Ammon's horn (tissue), 1 donor: ENCODE results near the gene CCDC78.

Source experiments
- DNase-seq: peaks from one replicate; pipeline ENCODE4 v3.0.0-alpha.2; 2016; ENCODE audit warnings: low spot score

The CCDC78 gene

GRCh38 chr16:726438-727290 is at the start of gene CCDC78, which contains the start of gene HAGHL:
TSS of gene CCDC78 (minus strand) at chr16:726443. CDS start at chr16:726367, 76 bp downstream.
TSS of gene HAGHL (plus strand) at chr16:727106. CDS start at chr16:727510, 404 bp downstream.
- DNase-seq, result peak; percentile 54

- no peak for DNase-seq
These were observed 49.1 kb upstream of the CCDC78 start for GRCh38 chr16:775236-775796.

- DNase-seq, result no peak
These were observed 48.1 kb upstream of the CCDC78 start for GRCh38 chr16:774086-775001.

- DNase-seq, result no peak
These were observed 46.7 kb upstream of the CCDC78 start for GRCh38 chr16:772959-773358.

- no peak for DNase-seq
These were observed 44.2 kb upstream of the CCDC78 start for GRCh38 chr16:770411-770810.

- DNase-seq, result no peak
These were observed 43.7 kb upstream of the CCDC78 start for GRCh38 chr16:769934-770333.

- no peak for DNase-seq
These were observed 43.0 kb upstream of the CCDC78 start for GRCh38 chr16:769184-769784.

GRCh38 chr16:768428-768827 is 42.2 kb upstream of the CCDC78 start:
- no peak for DNase-seq

GRCh38 chr16:767743-768235 is 41.5 kb upstream of the CCDC78 start:
- no peak for DNase-seq

- no peak for DNase-seq
These were observed 40.8 kb upstream of the CCDC78 start for GRCh38 chr16:766820-767640.

- no peak for DNase-seq
These were observed 40.0 kb upstream of the CCDC78 start for GRCh38 chr16:766008-766819.

- DNase-seq, result no peak
These were observed 39.2 kb upstream of the CCDC78 start for GRCh38 chr16:765488-765865.

GRCh38 chr16:764848-765487 is 38.7 kb upstream of the CCDC78 start:
- DNase-seq, result no peak

GRCh38 chr16:764184-764750 is 38.0 kb upstream of the CCDC78 start:
- no peak for DNase-seq

- DNase-seq, result no peak
These were observed 37.3 kb upstream of the CCDC78 start for GRCh38 chr16:763369-764183.

GRCh38 chr16:762595-763268 is 36.5 kb upstream of the CCDC78 start:
- no peak for DNase-seq

- DNase-seq, result no peak
These were observed 35.6 kb upstream of the CCDC78 start for GRCh38 chr16:761625-762513.
